Upper lobe of right lung (tissue), 1 donor: ENCODE results near the gene PPL. TPM values are rescaled to one million over a fixed set of nuclear protein-coding genes. Genes with fewer than 3 reads are reported as not detected.
A peak's percentile ranks its signal among the peaks of the same experiment; 100 is the strongest.

Source experiments
- ATAC-seq: fragments of 200-7000 bp; cut with Tn5 transposase; one replicate; pipeline ENCODE4 v1.9.1; 2020; ENCODE audit warnings: mild to moderate bottlenecking, moderate library complexity
- DNase-seq: peaks from one replicate; pipeline ENCODE4 v3.0.0-alpha.2; 2020
- H3K27ac ChIP-seq: fragments of 200-600 bp; one replicate; pipeline ENCODE4 v1.8.0; 2022
- H3K27me3 ChIP-seq: fragments of 200-600 bp; one replicate; pipeline ENCODE4 v1.8.0; 2022; ENCODE audit warnings: mild to moderate bottlenecking
- H3K36me3 ChIP-seq: fragments of 200-600 bp; one replicate; pipeline ENCODE4 v1.8.0; 2022
- H3K4me1 ChIP-seq: fragments of 200-600 bp; one replicate; pipeline ENCODE4 v1.8.0; 2022
- H3K4me3 ChIP-seq: fragments of 200-600 bp; one replicate; pipeline ENCODE4 v1.8.0; 2022; ENCODE audit warnings: mild to moderate bottlenecking
- H3K9me3 ChIP-seq: fragments of 200-600 bp; one replicate; pipeline ENCODE4 v1.8.0; 2022
- CTCF ChIP-seq: fragments of 200-600 bp; IDR thresholded peaks from one replicate; pipeline ENCODE4 v1.8.0; 2022; ENCODE audit warnings: antibody characterized with exemption
- intact Hi-C: fragments of 100-400 bp; cut with DNase I; formaldehyde crosslinking; loops from one replicate; pipeline ENCODE4 v1.11.0; 2022
- total RNA-seq: library from RNA; stranded (reverse); fragmentation: NEBNext Ultra II Directional; extraction: Animal tissue kit (Norgen Biotek cat#: 25700); gene quantifications from one replicate; pipeline ENCODE4 v1.2.1, GENCODE V29; 2021
- donor health status: DM: no; HTN: yes; CAD: no; lungs with severe emphysema.

The PPL gene
- total RNA-seq, 1 donor from 2014 or later = 78.1 TPM

- DNase-seq (no peak), ATAC-seq (no peak)
- no peak overlapping the region for H3K4me3 ChIP-seq
- peaks cover 97% of the 10 kb centered on the region for H3K36me3 ChIP-seq
- peaks cover 9% of the 10 kb centered on the region for H3K4me1 ChIP-seq
- TF ChIP-seq CTCF = no peak
- intact Hi-C loops = no loop called here
- no peaks in the 10 kb centered on the region for H3K9me3 ChIP-seq
- H3K27me3 ChIP-seq = no peaks in the 10 kb centered on the region
- H3K27ac ChIP-seq = no peak overlapping the region
These were observed 52.7 kb downstream of the PPL start for GRCh38 chr16:4884209-4884608.

GRCh38 chr16:4883501-4883900 is 53.4 kb downstream of the PPL start:
- ATAC-seq = no peak
- H3K4me3 ChIP-seq = no peak overlapping the region
- no peak for TF ChIP-seq CTCF
- intact Hi-C loops = no loop called here
- no peak for DNase-seq
- H3K4me1 ChIP-seq = peaks cover 9% of the 10 kb centered on the region
- no peak overlapping the region for H3K27ac ChIP-seq
- H3K9me3 ChIP-seq = no peaks in the 10 kb centered on the region
- H3K27me3 ChIP-seq = no peaks in the 10 kb centered on the region
- peaks cover 98% of the 10 kb centered on the region for H3K36me3 ChIP-seq

- no peak overlapping the region for H3K27ac ChIP-seq
- no peak overlapping the region for H3K4me3 ChIP-seq
- no peaks in the 10 kb centered on the region for H3K9me3 ChIP-seq
- no peak for TF ChIP-seq CTCF
- intact Hi-C loops = no loop called here
- DNase-seq (no peak), ATAC-seq (peak; percentile 69)
- H3K4me1 ChIP-seq = peaks cover 9% of the 10 kb centered on the region
- H3K36me3 ChIP-seq = peaks cover 98% of the 10 kb centered on the region
- no peaks in the 10 kb centered on the region for H3K27me3 ChIP-seq
These were observed 54.2 kb downstream of the PPL start for GRCh38 chr16:4882633-4883285.

- TF ChIP-seq CTCF = no peak
- no peak for DNase-seq
- Histone ChIP-seq H3K27me3 (no peaks in the 10 kb centered on the region), H3K4me3 (no peak overlapping the region), H3K9me3 (no peaks in the 10 kb centered on the region), H3K27ac (peak overlapping the region; percentile 37), H3K36me3 (peaks cover 98% of the 10 kb centered on the region), H3K4me1 (peaks cover 9% of the 10 kb centered on the region)
- ATAC-seq = no peak
- intact Hi-C loops = no loop called here
These were observed 54.8 kb downstream of the PPL start for GRCh38 chr16:4882000-4882632.

- intact Hi-C loops = no loop called here
- H3K27ac ChIP-seq = no peak overlapping the region
- DNase-seq = peak; percentile 61
These were observed 56.9 kb downstream of the PPL start for GRCh38 chr16:4880006-4880580.

More at GRCh38 chr16:4880006-4880580, 56.9 kb downstream of the PPL start:
- TF ChIP-seq CTCF = no peak
- Histone ChIP-seq H3K9me3 (no peaks in the 10 kb centered on the region), H3K36me3 (peaks cover 98% of the 10 kb centered on the region), H3K4me1 (peaks cover 9% of the 10 kb centered on the region), H3K27me3 (no peaks in the 10 kb centered on the region), H3K4me3 (no peak overlapping the region)
- no peak for ATAC-seq
